HG02588 (cell line): ENCODE data around the gene C1QTNF2.

Experiments
- ATAC-seq: cut with Tn5 transposase; IDR thresholded peaks from one replicate; pipeline ENCODE4 v1.9.1; 2021; ENCODE audit warnings: mild to moderate bottlenecking, moderate library complexity; ENCODE audit not compliant: unreplicated experiment

The C1QTNF2 gene

DNA sequence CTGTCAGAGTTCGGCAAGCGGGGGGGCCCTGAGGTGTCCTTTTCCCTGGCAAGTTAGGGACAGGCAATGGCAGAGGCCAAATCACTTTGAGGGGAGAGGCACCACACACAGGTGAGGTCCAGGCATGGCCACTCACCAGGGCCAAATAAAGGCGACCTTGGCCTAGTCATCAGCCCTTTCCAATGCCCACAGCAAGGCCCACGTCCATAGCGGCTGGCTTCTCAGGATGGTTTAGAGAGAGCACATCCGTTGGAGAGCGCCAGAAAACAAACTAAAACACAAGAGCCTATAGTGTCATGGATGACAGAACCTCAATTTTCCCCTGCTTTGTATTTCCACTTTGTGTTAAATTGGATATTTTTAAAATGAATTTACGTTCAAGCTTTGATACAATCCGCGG is 65.1 kb downstream of the C1QTNF2 start:
- ATAC-seq: no peak

- ATAC-seq: no peak
These were observed 66.7 kb downstream of the C1QTNF2 start for GRCh38 chr5:160303690-160304089.

DNA sequence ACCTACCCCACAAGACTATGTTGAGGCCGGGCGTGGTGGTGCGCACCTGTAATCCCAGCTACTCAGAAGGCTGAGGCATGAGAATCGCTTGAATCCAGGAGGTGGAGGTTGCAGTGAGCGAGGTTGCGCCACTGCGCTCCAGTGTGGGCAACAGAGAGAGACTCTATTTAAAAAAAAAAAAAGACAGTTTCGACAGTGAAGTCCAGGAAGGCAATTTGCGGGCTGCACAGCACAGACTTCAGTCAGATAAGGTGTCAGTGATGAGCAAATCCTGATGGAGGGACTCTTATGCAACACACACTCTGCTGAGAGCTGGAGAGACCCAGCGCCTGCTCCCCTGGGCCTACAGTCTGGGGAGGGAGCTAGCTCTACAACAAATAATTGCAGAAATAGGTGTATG is 72.2 kb downstream of the C1QTNF2 start:
- ATAC-seq: no peak

DNA sequence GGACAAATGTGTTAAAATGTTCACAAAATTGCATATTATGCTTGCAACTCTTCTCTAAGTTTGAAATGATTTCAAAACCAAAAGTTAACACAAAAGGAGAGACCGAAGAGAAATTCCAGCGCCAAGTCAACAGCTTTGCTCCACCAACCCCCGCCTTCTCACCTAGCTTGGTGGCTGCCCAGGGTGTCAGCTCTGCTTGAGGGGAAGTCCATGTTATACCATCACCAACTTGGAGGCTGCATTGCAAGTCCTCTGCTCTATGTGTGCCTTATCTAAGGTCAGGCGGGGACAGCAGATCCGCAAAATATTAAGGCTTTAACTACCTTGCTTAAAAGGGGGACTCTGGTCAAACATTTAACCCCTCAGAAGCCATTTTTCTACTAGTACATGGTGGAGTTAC is 72.7 kb downstream of the C1QTNF2 start:
- no peak for ATAC-seq
